Ecto neural progenitor cell (in vitro differentiated cells): ENCODE measurements around the gene KNL1.
"Not testable (repeated sequence)": the region's sequence is repeated elsewhere in the genome, so short reads cannot be mapped to it uniquely, and the experiment has no call there.

ENCODE experiments used
- DNase-seq: peaks from one replicate; pipeline ENCODE4 v3.0.0-alpha.2; 2018; ENCODE audit warnings: low spot score

Gene KNL1

GRCh38 chr15:40676906-40677305 is 82.9 kb downstream of the KNL1 start:
- DNase-seq: not testable (repeated sequence)

GRCh38 chr15:40680151-40680550 is 86.1 kb downstream of the KNL1 start:
- no peak for DNase-seq

- not testable (repeated sequence) for DNase-seq
Observed at GRCh38 chr15:40680959-40681358, 86.9 kb downstream of the KNL1 start.

- DNase-seq: no peak
Observed at GRCh38 chr15:40684381-40684780, 90.3 kb downstream of the KNL1 start.

GRCh38 chr15:40685376-40685775 is 91.3 kb downstream of the KNL1 start:
- DNase-seq: no peak

GRCh38 chr15:40688932-40689799 is 95.1 kb downstream of the KNL1 start:
- DNase-seq: no peak

GRCh38 chr15:40691737-40692136 is 97.7 kb downstream of the KNL1 start:
- DNase-seq: no peak

GRCh38 chr15:40693904-40694687 is 100.0 kb downstream of the KNL1 start:
- DNase-seq: no peak

GRCh38 chr15:40694688-40695468 is 100.8 kb downstream of the KNL1 start, which contains the start of gene RAD51:
RAD51 (plus strand) TSS chr15:40695174; CDS start chr15:40698759, 3,585 bp downstream.
- DNase-seq: peak; percentile 94

- no peak for DNase-seq
Observed at GRCh38 chr15:40695469-40695890, 101.4 kb downstream of the KNL1 start.

GRCh38 chr15:40696228-40696627 is 102.2 kb downstream of the KNL1 start:
- DNase-seq: no peak

GRCh38 chr15:40697916-40698315 is 103.9 kb downstream of the KNL1 start:
- no peak for DNase-seq

GRCh38 chr15:40702077-40702476 is 108.0 kb downstream of the KNL1 start:
- DNase-seq: no peak

GRCh38 chr15:40706121-40706520 is 112.1 kb downstream of the KNL1 start:
- DNase-seq: no peak
